ENCODE data around the gene TTC12.

DNA sequence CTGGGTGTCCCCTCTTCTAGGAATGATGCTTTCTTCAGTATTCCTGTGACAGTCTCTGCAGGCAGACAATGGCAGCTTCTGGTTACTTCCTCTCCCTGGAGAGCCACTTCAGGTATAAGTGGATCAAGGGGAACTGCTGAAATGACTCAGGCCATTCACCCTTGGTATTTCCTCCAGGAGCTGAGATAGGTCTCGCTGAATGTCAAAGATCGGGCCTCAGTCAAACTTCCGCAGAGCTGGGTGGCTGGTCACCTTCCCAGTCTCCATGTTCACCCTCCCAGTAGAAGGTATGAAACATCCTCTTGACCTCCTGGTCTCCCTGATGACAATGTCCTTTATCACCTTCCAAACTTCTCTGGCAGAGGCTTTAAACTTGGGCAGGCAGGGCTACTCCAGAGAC is 71.4 kb downstream of the TTC12 start:
- TF ChIP-seq CTCF (conservative IDR thresholded peaks at IDR 0.05; ENCODE audit: low read length) (no peak), EZH2phosphoT487 (IDR thresholded peaks at IDR 0.05; ENCODE audit: borderline replicate concordance, low read depth, low read length) (no peak)

Data from OCI-LY7 (cell line).